ENCODE data around the gene GJC2.
A peak's percentile ranks its signal among the peaks of the same experiment; 100 is the strongest.

GJC2 gene

GRCh38 chr1:228114827-228115226 is 34.9 kb upstream of the GJC2 start:
- no peak for DNase-seq

DNA sequence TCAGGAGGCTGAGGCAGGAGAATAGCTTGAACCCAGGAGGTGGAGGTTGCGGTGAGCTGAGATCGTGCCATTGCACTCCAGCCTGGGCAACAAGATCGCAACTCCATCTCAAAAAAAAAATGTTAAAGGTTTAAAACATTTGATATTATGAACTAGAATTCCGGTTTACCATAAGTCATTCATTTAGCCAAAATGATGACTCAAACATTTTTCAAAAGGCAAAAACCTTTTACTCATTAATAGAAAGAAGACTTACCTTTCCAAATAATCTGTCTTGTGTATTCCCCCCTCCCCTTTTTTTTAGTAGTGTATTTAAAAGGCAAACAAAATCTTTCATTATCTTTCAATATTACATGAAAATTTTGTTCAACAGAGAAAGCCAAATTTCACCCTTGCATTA is 32.4 kb upstream of the GJC2 start:
- DNase-seq = no peak

DNA sequence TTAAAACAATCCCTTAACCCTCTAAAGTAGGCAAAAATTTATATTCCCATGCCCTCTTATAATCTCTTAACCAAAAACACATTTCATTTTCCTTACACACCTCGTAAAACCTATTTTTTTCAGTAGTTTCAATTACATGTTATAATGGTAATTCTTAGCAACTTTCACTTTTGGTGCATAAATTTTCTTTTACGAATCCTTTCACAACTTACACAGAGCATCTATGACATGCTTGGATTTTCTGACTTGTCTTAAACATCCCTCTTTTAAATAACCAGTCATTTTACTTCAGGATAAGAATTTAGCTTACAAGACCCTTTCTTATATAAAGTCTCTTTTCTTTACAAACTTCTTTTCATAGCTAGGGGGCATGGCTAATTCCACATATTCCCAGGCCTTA is 31.7 kb upstream of the GJC2 start:
- DNase-seq = no peak

GRCh38 chr1:228120351-228120750 is 29.4 kb upstream of the GJC2 start:
- DNase-seq = no peak

GRCh38 chr1:228120857-228121489 is 28.8 kb upstream of the GJC2 start:
- DNase-seq = no peak

DNA sequence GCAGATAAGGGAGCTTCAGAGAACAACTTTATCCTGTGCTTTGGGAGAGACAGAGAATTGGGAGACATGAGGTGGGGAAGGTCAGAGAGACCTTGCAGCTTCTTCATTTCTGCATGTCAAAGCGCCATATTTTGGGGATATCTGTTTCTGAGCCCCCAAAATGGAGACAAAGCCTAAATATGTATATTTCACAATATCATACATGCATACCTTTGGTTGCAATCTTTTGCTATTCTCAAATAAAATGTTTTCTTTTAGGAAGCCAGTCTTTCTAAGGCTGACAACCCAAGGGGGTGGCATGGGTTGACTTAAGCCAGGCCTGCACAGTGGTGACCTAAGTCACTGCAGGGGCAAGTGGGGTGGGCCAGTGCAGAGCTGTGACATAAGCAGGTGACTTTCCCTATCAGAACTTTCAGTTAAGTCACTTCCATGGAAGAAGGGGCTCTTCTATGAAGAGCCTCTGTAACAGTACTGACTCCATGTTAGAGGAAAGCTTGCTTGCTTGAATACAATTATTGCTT is 26.7 kb upstream of the GJC2 start:
- DNase-seq = no peak

GRCh38 chr1:228123505-228123904 is 26.2 kb upstream of the GJC2 start:
- DNase-seq = no peak

DNA sequence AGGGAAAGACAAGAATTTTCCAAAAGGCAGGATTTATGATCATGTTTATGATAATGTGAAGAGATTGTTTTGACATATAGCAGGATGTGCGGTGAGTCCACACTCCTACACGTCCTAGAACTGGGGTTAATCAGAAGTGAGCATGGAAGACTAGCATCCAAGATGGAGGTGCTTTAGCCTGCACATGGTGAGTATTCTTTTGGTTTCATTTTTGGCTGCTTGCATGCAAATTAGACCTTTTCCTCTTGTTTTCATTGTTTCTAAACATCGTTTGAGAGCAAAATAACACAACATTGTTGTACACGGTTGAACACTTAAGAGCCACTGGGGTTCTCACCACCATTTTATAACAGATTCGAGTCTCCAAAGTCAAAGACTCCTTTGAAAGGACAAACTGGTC is 24.5 kb upstream of the GJC2 start:
- DNase-seq = no peak

DNA sequence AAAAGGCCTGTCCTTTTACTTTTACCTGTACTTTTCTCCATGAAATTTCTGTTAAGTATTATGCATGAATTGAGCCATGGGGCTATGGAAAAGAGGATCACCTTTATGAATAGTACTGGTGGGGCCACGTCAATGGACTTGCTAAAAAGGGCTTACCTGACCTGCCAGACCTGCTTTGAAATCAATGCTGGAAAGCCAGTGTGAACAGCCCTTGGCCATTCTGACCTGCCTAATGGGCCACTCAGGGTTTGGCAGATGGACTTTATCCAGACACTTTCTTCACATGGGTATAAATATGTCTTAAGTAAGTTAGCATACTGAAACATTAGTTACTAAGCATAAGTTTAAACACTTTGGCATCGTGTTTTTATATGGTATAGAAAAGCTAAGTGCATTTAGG is 18.0 kb upstream of the GJC2 start:
- DNase-seq = no peak

- no peak for DNase-seq
These were observed 15.1 kb upstream of the GJC2 start for GRCh38 chr1:228134591-228134990.

DNA sequence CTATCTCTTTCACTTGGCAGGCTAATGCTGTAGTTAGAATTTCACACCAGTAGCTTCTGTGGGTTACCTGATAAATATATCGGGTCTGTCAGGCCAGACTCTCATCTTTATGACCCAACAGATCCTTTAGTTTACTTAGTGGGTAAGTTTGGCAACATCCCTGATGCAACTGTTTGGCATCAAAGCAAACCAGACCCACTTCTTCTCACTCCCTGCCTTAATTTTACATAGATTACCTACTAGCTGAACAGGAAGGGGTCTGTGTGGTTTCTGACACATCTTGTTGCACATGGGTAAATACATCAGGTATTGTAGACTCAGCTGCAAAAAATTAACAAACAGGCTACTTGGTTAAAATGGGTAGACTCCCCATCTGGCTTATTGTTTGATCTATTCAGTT is 12.8 kb upstream of the GJC2 start:
- no peak for DNase-seq

GRCh38 chr1:228139406-228139930 is 10.3 kb upstream of the GJC2 start:
- no peak for DNase-seq

DNA sequence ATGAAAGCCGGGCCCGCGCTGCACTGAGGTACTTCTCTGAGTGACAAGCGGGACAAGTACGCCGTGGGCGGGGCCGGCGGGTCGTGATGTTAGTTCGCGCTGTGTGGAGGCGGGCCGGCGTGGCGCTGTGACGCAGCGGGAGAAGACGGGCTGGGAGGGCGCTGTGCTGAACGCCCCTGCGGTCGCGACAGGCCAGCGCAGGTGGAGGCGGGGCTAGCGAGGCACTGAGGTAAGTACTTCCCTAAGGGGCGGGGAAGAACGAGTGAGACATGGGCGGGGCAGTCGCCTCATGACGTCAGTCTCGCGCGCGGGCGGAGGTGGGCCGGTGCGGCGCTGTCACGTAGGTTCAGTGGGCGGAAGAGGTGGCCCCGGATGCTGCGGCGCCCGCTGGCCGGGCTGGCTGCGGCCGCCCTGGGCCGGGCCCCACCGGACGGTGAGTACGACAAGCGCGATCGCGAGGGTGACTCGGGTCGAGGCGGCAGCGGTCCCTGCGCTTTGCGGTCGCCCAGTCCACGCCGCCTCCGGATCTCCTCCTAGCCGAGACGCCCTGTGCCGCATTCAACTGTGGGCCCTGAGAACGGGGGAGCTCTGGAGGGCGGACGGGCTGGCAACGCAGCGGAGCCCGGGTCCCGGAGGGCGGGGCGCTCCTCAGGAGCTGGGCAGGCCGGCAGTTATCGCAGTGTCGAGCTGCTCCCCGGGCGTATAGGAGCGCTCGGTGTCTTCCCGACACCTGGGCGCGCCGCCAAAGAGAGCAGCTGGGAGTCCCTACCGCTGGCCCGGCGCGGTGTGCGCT is 9.6 kb upstream of the GJC2 start, which contains the start of gene GUK1:
Gene GUK1 (plus strand): TSS at position 349 of the 793 bp plus-strand sequence. CDS start 24 bp downstream, at position 373.
- DNase-seq = peak; percentile 99 to 100

- peak; percentile 49 to 50 for DNase-seq
These were observed 9.0 kb upstream of the GJC2 start for GRCh38 chr1:228140724-228141225.

DNA sequence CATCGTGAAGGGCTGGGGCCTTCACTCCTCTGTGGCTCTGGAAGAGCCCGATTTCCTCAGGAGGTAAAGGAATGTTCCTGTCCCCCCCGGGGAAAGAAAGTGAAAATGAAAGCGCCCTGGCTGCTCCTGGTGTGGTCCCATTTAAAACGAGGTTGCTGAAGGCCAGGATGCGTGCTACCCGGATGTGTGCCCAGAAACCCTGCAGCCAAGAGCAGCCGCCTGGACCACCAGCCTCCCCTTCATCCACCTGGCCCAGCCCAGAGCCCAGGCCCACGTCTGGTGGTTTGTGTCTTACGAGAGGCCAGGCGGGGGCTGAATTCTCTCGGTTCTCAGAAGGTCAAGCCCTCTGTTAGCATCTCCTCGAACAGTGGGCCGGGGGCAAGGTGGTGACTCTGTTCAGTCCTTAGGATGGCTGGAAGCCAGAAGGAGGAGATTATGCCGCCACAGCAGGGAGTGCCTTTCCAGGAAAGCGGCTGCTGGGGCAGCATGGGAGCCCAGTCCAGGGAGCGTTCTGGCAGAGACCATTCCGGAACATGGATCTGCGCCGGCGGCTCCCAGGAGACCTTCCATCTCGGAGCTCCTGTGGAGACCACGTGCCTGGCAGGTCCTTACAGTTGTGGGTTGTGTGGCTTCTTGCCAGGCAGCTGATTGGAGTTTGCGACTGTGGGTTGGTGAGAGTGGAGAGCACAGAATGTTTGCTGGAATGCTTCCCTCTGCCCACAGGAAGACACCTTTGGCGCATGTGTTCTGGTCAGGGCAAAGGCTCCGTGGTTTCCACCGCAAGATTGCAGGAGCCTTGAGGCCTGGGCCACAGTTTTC is 8.3 kb upstream of the GJC2 start:
- DNase-seq = peak in 1 of 2 experiments; percentile 50

- no peak for DNase-seq
These were observed 7.5 kb upstream of the GJC2 start for GRCh38 chr1:228142155-228142691.

- no peak for DNase-seq
These were observed 7.0 kb upstream of the GJC2 start for GRCh38 chr1:228142701-228143136.

DNA sequence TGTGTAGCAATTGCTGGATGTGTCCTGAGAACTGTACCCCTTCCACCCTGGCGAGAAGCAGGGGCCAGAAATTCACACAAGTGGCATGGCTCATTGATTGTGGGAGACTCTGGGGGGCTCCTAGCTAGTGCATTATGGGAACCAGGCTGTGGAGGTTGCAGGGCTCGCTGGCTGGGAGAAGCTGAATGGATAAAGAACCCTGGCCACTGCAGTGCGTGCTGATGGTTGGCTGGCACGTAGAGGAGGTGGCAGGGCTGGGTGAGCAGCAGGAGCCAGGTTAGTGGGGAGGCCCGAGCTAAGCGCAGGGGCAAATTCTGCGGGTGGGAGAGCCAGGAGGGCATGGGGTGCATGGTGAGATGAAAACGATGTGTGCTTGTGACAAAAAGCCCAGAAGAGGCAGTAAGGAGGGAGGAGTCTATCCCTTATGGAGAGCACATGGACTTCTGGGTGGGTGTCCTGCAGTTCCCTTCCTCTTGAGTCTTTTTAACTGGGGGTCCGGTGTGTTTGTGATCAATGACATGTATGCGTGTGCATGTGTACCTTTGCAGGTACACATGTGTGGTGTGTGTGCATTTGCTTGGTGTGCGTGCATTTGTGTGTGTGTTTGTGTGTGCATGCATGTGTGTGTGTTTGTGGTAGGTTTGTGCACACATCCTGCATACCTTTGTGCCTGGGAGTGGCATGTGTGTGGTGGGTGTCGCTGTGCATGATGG is 6.1 kb upstream of the GJC2 start:
- no peak for DNase-seq

DNA sequence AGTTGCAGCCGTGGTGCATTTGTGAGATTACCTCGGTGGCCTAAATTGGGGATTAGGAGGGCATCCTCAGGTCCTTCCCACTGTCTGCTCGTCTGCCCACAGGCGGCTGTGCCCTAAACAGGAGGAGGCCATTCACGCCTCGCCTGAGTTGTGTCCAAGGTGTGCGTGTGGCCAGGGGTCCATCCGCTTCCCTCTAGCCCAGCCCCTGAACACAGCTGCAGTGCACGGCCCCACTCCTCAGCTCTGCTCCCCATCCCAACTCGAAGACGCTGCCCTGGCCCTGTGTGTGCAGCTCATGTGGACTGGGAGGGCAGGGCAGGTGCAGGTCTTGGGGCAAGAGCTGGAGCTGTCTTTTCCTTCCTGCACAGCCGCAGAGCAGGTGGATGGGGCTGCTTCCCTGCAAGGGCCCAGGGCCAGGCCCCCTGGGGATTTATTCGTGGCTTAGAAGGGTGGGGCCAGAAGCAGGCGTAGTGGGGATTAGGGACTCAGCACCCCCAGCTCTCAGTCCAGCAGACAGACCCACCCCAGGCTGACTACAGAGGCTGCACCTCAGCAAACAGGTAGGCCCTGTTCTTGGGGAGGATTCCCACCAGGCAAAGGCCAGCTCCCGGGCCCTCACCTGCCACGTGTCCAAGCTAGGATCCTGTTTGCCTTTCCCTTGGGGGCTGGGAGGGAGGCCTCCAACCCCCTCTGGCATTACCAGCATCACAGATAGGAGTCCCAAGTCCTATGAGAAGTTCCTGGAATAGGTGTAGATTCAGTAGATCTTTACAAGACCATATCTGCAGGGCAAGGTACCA is 5.3 kb upstream of the GJC2 start:
- DNase-seq = no peak

- no peak for DNase-seq
These were observed 4.8 kb upstream of the GJC2 start for GRCh38 chr1:228144993-228145343.

Measured in activated T-cell treated with anti-CD3 and anti-CD28 coated beads, Interleukin-2, amount 50 U/mL, for 48 hours (primary cell).